Activated CD4-positive, alpha-beta memory T cell treated with anti-CD3 and anti-CD28 coated beads, Interleukin-2, amount 10 ng/mL, durations not matched to agents 7 days and 5 days (primary cell): ENCODE measurements around the gene TXNDC5. TPM values are rescaled to one million over a fixed set of nuclear protein-coding genes. Genes with fewer than 3 reads are reported as not detected.

Experiments used
- CTCF ChIA-PET: fragments of 350-600 bp; sonication (Branson Sonifier 250); formaldehyde crosslinking; loops from one replicate; lab custom pipeline; 2021; ENCODE audit warnings: antibody characterized with exemption, inconsistent platforms; lab: Charles Lee
- POLR2A ChIA-PET: fragments of 350-600 bp; sonication (Branson Sonifier 250); formaldehyde crosslinking; loops from one replicate; lab custom pipeline; 2021; ENCODE audit warnings: antibody characterized with exemption; lab: Charles Lee
- DNase-seq: peaks from one replicate; pipeline ENCODE4 v3.0.0-alpha.2; 2020
- H3K27ac Mint-ChIP-seq: one replicate; pipeline ENCODE4 v1.8.0; 2021; ENCODE audit warnings: mild to moderate bottlenecking, mixed read lengths
- H3K27me3 Mint-ChIP-seq: one replicate; pipeline ENCODE4 v1.8.0; 2021; ENCODE audit warnings: mixed read lengths
- H3K36me3 Mint-ChIP-seq: one replicate; pipeline ENCODE4 v1.8.0; 2021; ENCODE audit warnings: low read depth, mixed read lengths
- H3K4me1 Mint-ChIP-seq: one replicate; pipeline ENCODE4 v1.8.0; 2021; ENCODE audit warnings: mixed read lengths
- H3K4me3 Mint-ChIP-seq: one replicate; pipeline ENCODE4 v1.8.0; 2021; ENCODE audit warnings: mild to moderate bottlenecking, mixed read lengths
- H3K9me3 Mint-ChIP-seq: one replicate; pipeline ENCODE4 v1.8.0; 2021; ENCODE audit warnings: mixed read lengths
- total RNA-seq, 2 experiments: library from RNA; stranded (reverse); gene quantifications; one replicate each; pipeline ENCODE4 v1.2.3, GENCODE V29; 2021

TXNDC5 gene
- total RNA-seq, 2 experiments from 2014 or later: 39.1 to 39.8 TPM

DNA sequence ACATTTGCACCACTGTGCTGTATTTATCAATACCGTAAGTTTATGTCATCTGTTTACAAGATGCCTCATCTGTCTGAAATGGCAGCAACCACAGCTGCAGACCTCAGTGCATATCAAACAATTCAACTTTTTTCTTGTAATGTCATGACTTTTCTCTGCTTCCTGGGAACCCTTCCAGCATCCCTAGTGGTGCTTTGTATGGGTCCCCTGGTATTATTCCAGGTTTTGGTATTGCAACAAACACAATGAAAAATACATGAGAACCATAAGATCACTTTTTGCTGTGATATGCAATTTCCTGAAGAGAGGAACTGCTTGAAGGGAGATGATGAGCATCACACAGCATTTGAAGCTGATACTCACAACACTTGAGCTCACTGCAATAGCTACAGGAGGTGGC lies 12.0 kb upstream of the TXNDC5 start:
- POLR2A ChIA-PET: no interaction called here
- no peak overlapping the region for H3K27ac Mint-ChIP-seq
- no peaks in the 10 kb centered on the region for H3K36me3 Mint-ChIP-seq
- no peak for DNase-seq
- no peaks in the 10 kb centered on the region for H3K9me3 Mint-ChIP-seq
- no peak overlapping the region for H3K4me3 Mint-ChIP-seq
- H3K4me1 Mint-ChIP-seq: no peaks in the 10 kb centered on the region
- CTCF ChIA-PET: interaction anchor here (0.8 kb wide), 1 partner anchor 197 kb away, joined by 3 read pairs; the partner anchor contains the start of gene BMP6
- H3K27me3 Mint-ChIP-seq: peaks cover 4% of the 10 kb centered on the region

DNA sequence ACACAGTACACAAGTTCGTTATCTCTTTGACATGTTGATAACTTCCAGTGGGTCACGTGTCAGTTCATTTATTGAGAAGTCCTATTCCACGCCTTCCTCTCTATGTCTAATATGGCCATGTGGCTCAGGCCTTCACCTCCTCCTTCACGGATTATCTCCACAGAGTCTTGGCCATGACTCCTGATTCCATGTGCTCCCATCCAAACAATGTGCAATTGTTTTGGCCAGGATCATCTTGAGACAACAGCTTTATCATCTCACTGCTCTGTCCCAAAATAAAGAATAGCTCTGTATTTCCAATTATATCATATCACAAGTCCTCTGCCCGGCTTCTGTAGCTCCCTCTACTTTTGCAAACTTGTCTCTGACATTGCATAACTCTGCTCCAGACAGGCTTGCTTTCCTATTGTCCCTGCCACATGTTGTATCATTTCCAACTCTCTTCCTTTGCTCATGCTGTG lies 11.1 kb upstream of the TXNDC5 start:
- CTCF ChIA-PET: no interaction called here
- DNase-seq: no peak
- Mint-ChIP-seq H3K4me3 (no peak overlapping the region), H3K27ac (no peak overlapping the region), H3K36me3 (no peaks in the 10 kb centered on the region), H3K4me1 (no peaks in the 10 kb centered on the region), H3K9me3 (no peaks in the 10 kb centered on the region), H3K27me3 (peaks cover 4% of the 10 kb centered on the region)
- POLR2A ChIA-PET: no interaction called here

DNA sequence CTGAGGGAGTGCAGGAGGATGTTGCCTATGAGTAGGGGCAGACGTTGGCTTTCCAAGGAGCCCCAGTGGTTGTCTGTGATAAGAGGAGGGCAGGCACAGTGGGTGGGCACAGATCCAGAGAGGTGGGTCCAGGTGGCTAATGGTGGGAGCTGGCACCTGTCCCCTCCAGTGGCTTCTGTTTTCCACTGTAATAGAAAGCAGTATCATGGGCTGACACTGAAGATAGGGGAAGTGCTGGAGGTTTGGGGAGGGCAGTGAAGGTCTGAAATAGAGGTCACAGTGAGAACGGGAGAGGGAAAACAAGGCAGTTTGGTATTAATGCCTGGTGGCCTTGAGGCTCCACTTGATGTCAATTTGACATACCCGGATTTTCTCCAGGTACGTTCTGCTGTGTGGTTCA lies 10.5 kb upstream of the TXNDC5 start:
- CTCF ChIA-PET: no interaction called here

DNA sequence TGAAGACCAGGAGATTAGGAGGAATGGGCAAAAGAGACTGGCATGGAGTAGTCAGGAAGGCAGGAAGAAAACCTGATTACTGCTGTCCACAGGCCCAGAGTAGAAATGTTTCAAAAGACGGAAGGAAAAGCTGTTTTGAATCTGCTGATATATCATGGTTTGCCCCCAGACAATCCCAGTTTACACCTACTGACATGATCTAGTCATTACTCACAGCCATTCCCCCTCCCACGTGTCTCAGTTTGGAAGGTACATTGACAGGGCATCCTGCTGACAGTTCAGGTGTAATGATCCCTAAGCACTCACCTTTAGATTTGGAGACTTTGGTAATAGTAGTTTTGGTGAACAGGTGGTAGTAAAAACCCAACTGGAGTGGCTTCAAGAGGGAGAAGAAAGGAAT lies 9.8 kb upstream of the TXNDC5 start:
- CTCF ChIA-PET: no interaction called here
- no peak for DNase-seq

More for the DNA sequence above, 10.5 kb upstream of the TXNDC5 start:
- POLR2A ChIA-PET: no interaction called here
- peaks cover 4% of the 10 kb centered on the region for H3K27me3 Mint-ChIP-seq
- H3K9me3 Mint-ChIP-seq: no peaks in the 10 kb centered on the region
- H3K27ac Mint-ChIP-seq: no peak overlapping the region
- DNase-seq: no peak
- no peaks in the 10 kb centered on the region for H3K36me3 Mint-ChIP-seq
- no peaks in the 10 kb centered on the region for H3K4me1 Mint-ChIP-seq
- no peak overlapping the region for H3K4me3 Mint-ChIP-seq

DNA sequence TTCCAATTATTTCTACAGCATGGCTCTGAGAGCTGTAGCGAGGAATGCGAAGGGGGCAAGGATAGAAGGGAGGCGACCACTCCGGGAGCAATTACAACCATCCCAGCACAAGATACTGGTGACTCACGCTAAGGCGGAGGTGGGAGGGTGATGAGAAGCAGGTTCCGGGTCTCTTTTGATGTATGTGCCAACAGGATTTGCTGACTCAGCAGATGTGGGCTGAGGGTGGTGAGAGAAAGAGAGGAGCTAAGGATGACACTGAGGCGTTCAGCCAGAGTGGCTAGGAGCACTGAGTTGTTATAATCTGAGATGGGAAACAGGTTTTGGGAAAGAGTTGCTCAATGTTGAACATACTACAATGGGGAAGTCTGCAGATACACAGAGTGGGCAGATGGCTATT lies 9.3 kb upstream of the TXNDC5 start:
- POLR2A ChIA-PET: no interaction called here
- Mint-ChIP-seq H3K27me3 (peaks cover 4% of the 10 kb centered on the region), H3K36me3 (no peaks in the 10 kb centered on the region), H3K27ac (no peak overlapping the region), H3K4me1 (no peaks in the 10 kb centered on the region), H3K9me3 (no peaks in the 10 kb centered on the region), H3K4me3 (no peak overlapping the region)
- CTCF ChIA-PET: no interaction called here
- DNase-seq: no peak

More for the DNA sequence above, 9.8 kb upstream of the TXNDC5 start:
- no peaks in the 10 kb centered on the region for H3K4me1 Mint-ChIP-seq
- no peaks in the 10 kb centered on the region for H3K36me3 Mint-ChIP-seq
- peaks cover 4% of the 10 kb centered on the region for H3K27me3 Mint-ChIP-seq
- no peaks in the 10 kb centered on the region for H3K9me3 Mint-ChIP-seq
- POLR2A ChIA-PET: no interaction called here
- H3K4me3 Mint-ChIP-seq: no peak overlapping the region
- no peak overlapping the region for H3K27ac Mint-ChIP-seq

DNA sequence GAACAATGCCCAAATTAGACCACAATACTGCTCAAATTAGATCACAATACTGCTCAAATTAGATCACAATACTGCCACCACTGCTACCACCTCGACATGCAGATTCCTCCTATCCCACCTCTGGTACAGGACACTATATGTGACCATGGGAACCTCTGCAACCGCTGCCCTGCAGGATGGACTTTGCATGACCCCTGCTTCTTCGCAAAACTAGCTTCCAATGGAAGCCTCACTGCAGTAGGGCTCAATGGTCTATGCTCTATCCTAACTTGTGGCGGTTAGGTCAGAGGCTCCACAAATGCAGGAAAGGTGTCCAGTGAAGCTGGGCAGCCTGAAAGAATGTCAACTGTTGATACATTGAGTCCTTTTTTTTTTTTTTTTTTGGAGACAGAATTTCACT lies 7.8 kb upstream of the TXNDC5 start:
- DNase-seq: no peak
- ChIA-PET POLR2A (interaction anchor here (0.7 kb wide), 1 partner anchor 88 kb away, joined by 3 read pairs; no protein-coding TSS in a partner anchor), CTCF (interaction anchor here (0.7 kb wide), 1 partner anchor 652 kb away, joined by 4 read pairs; no protein-coding TSS in a partner anchor)
- H3K27ac Mint-ChIP-seq: no peak overlapping the region
- H3K4me1 Mint-ChIP-seq: no peaks in the 10 kb centered on the region
- no peaks in the 10 kb centered on the region for H3K27me3 Mint-ChIP-seq
- no peaks in the 10 kb centered on the region for H3K9me3 Mint-ChIP-seq
- no peak overlapping the region for H3K4me3 Mint-ChIP-seq
- H3K36me3 Mint-ChIP-seq: no peaks in the 10 kb centered on the region

DNA sequence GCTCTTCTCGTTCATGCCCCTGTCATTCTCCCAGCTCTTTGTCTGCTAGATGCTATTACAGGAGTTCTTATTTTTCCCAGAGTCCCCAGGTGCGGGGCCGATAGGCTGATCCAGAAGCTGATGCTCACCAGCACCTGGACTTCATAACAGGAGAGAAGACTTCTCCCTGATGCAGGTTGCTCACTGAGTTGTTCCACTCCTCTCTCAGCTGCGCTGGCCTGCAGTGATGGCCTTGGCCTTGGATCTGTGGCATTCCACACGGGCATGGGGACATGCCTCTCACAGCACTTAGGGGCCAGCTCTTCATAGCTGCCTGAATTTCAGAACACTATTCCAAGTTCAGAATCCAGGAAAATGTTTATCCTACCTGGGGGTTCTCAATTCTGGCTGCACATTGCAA lies 7.1 kb upstream of the TXNDC5 start:
- H3K36me3 Mint-ChIP-seq: no peaks in the 10 kb centered on the region
- no peaks in the 10 kb centered on the region for H3K4me1 Mint-ChIP-seq
- no peaks in the 10 kb centered on the region for H3K27me3 Mint-ChIP-seq
- ChIA-PET CTCF (no interaction called here), POLR2A (no interaction called here)
- H3K4me3 Mint-ChIP-seq: no peak overlapping the region
- H3K27ac Mint-ChIP-seq: no peak overlapping the region
- DNase-seq: no peak
- no peaks in the 10 kb centered on the region for H3K9me3 Mint-ChIP-seq

DNA sequence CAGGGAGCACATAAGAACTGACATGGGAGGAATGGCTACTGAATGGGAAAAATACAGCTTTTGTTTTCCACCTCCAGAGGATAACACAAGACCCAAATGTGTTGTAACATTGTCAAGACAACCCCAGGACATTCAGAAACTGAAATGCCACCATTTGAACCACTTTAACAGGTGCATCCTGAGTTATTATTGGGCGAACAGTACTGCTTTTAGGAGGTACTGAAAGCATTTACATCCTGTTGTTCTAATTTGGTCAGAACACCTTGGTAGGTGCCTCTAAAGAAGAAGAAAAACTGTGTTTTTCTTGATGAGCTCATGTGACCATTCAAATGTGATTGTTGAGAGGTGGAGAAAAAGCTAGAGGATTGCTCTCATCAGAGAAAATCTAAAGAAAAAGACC lies 6.4 kb upstream of the TXNDC5 start:
- no peak overlapping the region for H3K27ac Mint-ChIP-seq
- H3K36me3 Mint-ChIP-seq: no peaks in the 10 kb centered on the region
- H3K4me3 Mint-ChIP-seq: no peak overlapping the region
- H3K9me3 Mint-ChIP-seq: no peaks in the 10 kb centered on the region
- no peaks in the 10 kb centered on the region for H3K27me3 Mint-ChIP-seq
- no peaks in the 10 kb centered on the region for H3K4me1 Mint-ChIP-seq
- CTCF ChIA-PET: no interaction called here
- POLR2A ChIA-PET: no interaction called here
- DNase-seq: no peak

DNA sequence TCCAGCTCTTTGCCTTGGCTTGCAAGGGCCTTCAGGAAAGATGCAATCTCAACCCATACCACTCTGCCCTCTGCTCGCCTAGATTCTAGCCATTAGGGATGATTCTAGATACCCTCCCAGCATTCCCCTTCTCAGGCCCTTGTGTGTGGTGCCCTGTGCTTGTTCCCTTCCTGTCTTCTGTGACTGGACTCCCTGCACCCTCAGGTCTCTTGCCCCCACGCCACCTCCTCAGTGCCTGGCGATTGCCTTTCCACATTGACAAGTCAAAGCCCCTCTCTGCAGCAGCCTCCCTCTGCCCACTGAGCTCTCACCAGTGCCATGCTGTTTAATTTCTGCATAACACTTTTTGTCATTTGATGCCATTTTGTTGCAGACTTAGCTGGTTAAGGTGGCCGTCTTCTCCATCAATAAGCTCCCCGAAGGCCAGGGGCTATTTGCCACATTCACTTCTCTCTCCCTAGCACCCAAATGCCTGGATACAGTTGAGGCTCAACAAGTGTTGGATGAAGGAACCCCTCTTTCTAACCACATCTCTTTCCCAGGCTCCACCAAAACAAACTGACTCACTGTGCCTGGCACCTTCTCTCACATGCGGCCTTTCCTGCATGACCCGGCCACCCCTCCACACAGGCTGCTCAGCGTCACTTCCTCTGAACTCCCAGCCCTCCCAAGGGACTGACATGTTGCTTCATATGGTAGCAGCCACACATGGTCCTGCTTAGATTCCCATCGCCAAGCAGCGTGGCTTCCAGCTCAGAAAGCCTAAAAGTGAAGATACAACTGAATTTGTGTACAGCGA lies 4.6 kb upstream of the TXNDC5 start:
- Mint-ChIP-seq H3K27ac (no peak overlapping the region), H3K4me3 (no peak overlapping the region), H3K27me3 (no peaks in the 10 kb centered on the region), H3K9me3 (no peaks in the 10 kb centered on the region), H3K36me3 (no peaks in the 10 kb centered on the region), H3K4me1 (peaks cover 3% of the 10 kb centered on the region)
- POLR2A ChIA-PET: no interaction called here
- no peak for DNase-seq
- CTCF ChIA-PET: no interaction called here

DNA sequence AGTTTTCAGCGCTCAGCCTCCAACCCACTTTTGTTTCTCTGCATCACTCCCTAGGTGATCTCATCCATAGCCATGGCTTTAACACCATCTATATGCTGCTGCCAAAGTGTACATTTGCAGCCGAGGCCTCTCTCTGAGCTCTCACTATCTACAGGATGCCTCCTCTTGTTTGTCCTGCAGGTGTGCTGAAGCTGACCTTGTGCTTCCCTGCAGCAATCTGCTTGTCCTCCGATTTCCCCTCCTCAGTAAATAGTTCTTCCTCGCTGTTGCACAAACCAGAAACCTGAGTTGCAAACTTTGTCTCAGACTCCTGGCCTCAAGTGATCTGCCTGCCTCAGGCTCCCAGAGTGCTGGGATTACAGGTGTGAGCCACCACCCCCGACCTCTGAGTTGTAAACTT lies 3.7 kb upstream of the TXNDC5 start:
- Mint-ChIP-seq H3K9me3 (no peaks in the 10 kb centered on the region), H3K27ac (no peak overlapping the region), H3K4me1 (peaks cover 7% of the 10 kb centered on the region), H3K27me3 (no peaks in the 10 kb centered on the region), H3K4me3 (no peak overlapping the region), H3K36me3 (no peaks in the 10 kb centered on the region)
- ChIA-PET POLR2A (no interaction called here), CTCF (no interaction called here)
- DNase-seq: no peak

DNA sequence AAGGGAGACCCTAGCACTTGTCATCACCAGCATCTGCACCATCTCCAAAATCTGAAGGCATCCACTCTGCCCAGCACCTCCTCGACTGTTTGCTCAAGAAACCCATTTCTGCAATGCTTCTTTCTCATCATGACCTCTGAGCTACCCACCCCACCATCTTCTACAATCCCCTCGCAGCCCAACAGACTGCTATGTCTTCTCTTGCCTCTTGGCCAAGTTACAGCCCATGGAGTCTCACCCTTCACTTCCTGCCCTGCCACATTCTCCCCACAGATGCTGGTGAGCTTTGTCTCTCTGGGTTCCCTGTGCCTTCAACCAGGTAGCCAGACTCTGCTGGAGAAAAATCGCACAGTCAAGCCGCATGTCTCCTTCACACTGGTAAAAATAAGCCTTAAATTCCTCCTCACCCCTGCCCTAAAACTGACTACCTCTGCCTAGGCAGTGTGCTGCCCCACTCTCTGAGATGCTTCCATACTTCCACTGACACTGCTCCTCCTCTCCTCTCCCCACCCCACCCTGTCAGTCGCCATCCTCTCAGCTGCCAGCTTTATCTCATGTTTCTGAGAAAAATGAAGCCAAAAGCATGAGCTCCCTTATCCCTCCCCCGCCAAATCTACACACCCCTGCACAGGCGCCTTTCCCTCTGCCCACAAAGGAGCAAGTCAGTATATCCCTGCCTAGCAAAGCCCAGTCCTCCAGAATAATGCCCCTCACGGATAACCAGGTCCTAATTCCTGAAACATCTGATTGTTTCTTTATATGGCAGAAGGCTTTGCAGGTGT lies 2.3 kb upstream of the TXNDC5 start:
- no peak overlapping the region for H3K27ac Mint-ChIP-seq

DNA sequence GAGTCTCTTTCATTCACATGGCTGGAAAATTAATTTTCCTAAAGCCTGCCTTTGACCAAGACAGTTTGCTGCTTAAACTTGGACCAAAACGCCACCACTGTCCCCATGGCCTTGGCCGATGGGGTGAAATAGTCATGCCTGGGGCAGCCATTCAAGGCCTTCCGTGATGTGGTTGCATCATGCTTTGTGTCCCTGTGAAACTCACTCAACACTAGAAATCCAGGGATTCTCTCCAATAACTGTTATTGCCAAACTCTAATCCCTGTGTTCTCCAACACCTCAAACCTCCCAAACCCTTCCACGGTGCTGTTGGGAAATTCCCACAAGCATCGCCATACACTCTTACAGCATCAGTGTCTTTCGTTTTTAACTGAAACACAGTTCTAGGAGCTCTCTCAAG lies 1.4 kb upstream of the TXNDC5 start:
- Mint-ChIP-seq H3K4me3 (no peak overlapping the region), H3K36me3 (peaks cover 5% of the 10 kb centered on the region), H3K27me3 (no peaks in the 10 kb centered on the region), H3K9me3 (no peaks in the 10 kb centered on the region), H3K27ac (no peak overlapping the region), H3K4me1 (peaks cover 19% of the 10 kb centered on the region)
- no peak for DNase-seq
- CTCF ChIA-PET: no interaction called here
- POLR2A ChIA-PET: interaction anchor here (1.4 kb wide), 1 partner anchor 9 kb away, joined by 4 read pairs; no protein-coding TSS in a partner anchor

More for the DNA sequence above, 2.3 kb upstream of the TXNDC5 start:
- ChIA-PET CTCF (no interaction called here), POLR2A (interaction anchor here (1.4 kb wide), 1 partner anchor 9 kb away, joined by 4 read pairs; no protein-coding TSS in a partner anchor)
- no peak overlapping the region for H3K4me3 Mint-ChIP-seq
- H3K36me3 Mint-ChIP-seq: no peaks in the 10 kb centered on the region
- H3K9me3 Mint-ChIP-seq: no peaks in the 10 kb centered on the region
- no peaks in the 10 kb centered on the region for H3K27me3 Mint-ChIP-seq
- peaks cover 15% of the 10 kb centered on the region for H3K4me1 Mint-ChIP-seq
- DNase-seq: no peak

DNA sequence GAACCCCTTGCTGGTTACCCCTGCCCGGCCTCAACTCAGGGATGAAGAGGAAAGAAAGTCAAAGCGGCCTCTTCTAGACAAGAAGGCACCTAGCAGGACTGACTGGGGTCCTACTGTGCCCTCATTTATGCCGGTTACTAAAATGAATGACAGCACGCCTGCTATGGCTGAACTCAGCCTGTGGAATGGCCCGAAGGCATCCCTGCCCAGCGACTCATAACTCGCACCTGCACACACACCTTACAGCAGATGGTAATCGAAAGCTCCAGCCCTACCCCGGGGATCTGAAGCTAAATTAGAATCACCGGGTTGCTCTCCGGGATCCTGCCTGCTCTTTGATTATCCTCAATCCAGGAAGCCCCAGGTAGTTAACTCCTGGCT lies 747 bp upstream of the TXNDC5 start:
- ChIA-PET POLR2A (interaction anchor here (1.4 kb wide), 1 partner anchor 8 kb away, joined by 4 read pairs; no protein-coding TSS in a partner anchor), CTCF (no interaction called here)
- Mint-ChIP-seq H3K4me1 (peaks cover 21% of the 10 kb centered on the region), H3K4me3 (no peak overlapping the region), H3K9me3 (no peaks in the 10 kb centered on the region), H3K27me3 (no peaks in the 10 kb centered on the region), H3K27ac (no peak overlapping the region), H3K36me3 (peaks cover 5% of the 10 kb centered on the region)
- no peak for DNase-seq
